Suppressor macrophage treated with lipopolysaccharide for 1 hour (primary cell): ENCODE data around the gene TRIM4.
"Not testable (repeated sequence)": the region's sequence is repeated elsewhere in the genome, so short reads cannot be mapped to it uniquely, and the experiment has no call there.

Experiments used
- DNase-seq, 3 donors: peaks; one replicate each; pipeline ENCODE4 v3.0.0-alpha.2; 2020 to 2022

Gene TRIM4

GRCh38 chr7:99919814-99920112 lies 433 bp upstream of the TRIM4 start:
- no peak for DNase-seq

DNA sequence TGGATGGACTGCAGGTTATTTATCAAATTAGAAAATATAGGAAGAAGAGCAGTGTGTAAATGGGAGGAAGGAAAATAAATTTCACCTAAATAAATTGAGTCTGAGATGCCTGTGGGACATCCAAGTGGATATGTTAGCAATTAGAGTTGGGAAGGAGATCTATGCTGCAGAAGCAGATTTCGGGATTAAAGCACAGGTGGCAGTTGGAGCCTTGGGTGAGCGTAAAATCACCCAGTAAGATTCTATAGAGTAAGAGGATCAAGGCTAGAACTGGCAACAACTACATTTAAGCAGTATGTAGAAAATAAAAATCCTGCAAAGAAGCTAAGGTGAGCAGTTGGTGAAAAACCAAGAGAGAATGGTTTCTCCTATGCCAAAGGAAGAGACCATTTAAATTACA lies 8.4 kb downstream of the TRIM4 start:
- DNase-seq, result no peak

DNA sequence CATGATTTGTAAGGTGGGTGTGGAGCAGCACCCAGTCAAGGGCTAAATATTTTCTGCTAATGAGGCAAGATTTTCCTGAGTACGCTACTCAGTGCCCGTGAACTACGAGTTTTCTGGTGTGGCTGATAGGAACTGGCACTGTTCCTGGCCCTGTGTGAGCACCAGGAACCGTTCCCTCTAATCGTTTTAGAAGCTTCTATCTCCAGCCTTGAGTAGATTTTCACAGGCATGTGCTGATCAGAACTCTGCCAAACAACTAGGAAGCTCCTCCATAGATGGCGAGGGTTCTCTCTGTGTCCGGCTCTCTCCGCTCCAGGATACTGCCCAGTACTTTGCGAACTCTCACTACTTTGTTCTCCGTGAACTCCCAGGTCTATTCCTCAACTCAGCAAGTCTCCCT lies 17.7 kb downstream of the TRIM4 start:
- DNase-seq, result no peak

DNA sequence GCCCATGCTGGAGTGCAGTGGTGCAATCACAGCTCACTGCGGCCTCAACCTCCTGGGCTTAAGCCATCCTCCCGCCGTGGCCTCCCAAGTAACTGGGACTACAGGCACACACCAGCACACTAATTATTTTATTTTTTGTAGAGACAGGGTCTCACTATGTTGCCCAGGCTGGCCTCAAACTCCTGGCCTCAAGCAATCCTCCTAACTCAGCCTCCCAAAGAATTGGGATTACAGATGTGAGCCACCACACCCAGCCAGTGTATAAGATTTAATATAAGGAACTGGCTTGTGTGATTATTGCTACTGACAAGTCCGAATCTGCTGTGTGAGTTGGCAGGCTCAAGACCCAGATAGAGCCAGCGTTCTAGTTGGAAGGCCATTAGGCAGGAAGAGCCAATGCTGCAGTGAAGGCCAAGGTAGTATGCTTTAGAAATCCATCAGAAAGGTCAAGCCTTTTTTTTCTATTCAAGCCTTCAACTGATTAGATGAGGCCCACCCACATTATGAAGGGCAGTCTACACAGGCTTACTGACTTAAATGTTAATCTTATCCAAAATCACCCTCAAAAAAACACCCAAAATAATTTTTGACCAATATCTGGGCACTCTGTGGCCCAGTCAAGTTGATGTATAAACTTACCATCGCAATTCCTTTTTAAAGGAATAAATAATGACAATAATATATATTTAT lies 19.4 kb downstream of the TRIM4 start:
- DNase-seq, result no peak

- no peak for DNase-seq
Measured at GRCh38 chr7:99898836-99899235, 20.5 kb downstream of the TRIM4 start.

DNA sequence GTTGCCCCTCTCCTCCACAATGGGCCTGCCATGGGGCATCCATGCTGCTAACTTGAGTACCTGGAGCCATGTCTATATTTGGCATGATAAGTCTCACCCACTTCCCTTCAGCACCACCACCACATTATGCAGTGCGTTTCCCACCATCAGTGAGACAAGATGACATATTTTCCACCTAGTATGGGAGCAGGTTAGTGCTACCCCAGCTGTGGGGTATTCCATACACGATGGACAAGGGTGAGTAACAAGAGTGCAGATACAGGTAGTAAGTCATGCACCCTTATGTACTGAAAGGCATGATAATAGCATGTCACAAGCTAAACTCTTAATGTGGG lies 21.3 kb downstream of the TRIM4 start:
- DNase-seq, result no peak

- DNase-seq, result no peak
Measured at GRCh38 chr7:99897322-99898022, 21.9 kb downstream of the TRIM4 start.

DNA sequence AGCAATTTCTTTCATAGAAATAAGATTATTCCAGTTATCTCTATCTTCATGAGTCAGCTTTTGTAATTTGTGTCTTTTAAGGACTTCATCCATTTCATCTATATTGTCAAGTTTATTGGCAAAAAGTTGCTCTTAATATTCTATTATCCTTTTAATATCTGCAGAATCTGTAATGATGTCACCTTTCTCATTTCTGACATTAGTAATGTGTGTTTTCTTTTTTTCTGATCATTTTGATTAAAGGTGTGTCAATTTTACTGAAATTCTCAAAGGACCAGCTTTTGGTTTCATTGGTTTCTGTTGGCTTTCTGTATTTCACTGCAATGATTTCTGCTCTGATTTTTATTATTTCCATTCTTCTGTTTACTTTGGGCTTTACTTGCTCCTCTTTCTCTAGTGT lies 24.6 kb downstream of the TRIM4 start:
- DNase-seq, result no peak

- no peak for DNase-seq
Measured at GRCh38 chr7:99893280-99893679, 26.1 kb downstream of the TRIM4 start.

DNA sequence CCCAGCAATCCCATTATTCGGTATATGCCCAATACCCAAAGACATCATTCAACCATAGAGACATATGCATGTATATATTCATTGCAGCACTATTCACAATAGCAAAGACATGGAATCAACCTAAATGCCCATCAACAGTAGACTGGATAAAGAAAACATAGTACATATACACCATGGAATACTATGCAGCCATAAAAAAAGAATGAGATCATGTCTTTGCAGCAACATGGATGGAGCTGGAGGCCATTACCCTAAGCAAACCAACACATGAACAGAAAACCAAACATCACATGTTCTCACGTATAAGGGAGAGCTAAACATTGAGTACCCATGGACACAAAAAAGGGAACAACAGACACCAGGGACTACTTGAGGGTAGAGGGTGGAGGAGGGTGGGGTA lies 29.0 kb downstream of the TRIM4 start:
- DNase-seq, result not testable (repeated sequence)

DNA sequence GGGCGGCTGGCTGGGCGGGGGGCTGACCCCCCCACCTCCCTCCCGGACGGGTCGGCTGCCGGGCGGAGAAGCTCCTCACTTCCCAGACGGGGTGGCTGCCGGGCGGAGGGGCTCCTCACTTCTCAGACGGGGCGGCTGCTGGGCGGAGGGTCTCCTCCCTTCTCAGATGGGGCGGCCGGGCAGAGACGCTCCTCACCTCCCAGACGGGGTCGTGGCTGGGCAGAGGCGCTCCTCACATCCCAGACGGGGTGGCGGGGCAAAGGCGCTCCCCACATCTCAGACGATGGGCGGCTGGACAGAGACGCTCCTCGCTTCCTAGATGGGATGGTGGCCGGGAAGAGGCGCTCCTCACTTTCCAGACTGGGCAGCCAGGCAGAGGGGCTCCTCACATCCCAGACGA lies 31.0 kb downstream of the TRIM4 start:
- DNase-seq, result not testable (repeated sequence)

DNA sequence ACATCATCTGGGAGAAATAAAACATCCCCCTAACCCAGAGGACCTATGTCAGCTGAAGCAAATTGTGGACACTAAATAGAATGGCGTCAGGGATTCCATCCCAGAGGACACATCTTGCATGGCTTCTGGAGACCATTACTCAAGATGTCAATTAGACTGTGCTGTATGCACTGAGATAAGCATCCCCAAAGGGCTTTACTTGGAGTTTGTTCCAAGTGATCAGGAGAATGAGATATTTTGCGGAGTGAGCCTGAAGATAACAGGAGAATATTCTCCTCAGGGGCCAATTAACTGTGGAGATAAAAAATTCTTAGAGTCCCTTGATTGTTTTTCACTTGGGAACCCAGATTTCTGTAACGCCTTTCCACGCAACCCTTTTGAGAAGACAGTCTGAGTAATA lies 38.0 kb downstream of the TRIM4 start:
- no peak for DNase-seq

DNA sequence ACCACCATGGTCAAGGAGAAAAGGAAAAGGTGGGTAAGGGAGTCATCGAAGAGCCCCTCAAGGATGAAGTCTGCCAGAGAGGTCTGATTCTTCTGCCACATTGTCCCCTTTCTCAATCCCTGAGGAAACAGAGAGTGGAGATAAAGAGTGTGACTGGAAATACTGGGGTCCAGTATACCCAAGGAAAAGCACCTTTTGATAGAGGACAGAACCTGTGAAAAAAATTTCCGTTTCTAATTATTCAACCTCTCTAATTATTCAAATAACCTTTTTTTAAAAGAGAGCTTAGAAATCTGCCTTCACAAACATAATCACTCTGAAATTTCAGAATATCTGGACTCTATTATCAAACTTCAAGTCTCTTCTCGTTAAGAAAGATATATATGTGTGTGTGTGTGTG lies 42.4 kb downstream of the TRIM4 start, which contains the start of gene OR2AE1:
OR2AE1 (minus strand) TSS at position 101 of the 400 bp plus-strand sequence; CDS start at position 101, 0 bp downstream.
- no peak for DNase-seq

DNA sequence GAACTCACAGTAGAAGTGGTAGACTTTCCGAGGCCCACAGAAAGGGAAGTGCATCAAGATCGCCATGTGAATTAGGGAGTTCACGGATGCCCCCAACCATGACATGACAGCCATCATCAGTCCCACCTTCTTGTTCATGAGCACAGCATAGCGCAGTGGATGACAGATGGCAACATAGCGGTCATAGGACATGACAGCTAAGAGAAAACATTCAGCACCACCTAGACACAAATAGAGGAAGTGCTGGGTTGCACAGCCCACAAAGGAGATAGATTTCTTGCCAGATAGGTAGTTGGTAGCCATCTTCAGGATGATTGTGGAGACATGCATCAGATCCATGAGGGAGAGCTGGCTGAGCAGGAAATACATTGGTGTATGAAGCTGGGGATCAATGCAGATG lies 42.8 kb downstream of the TRIM4 start:
- no peak for DNase-seq

DNA sequence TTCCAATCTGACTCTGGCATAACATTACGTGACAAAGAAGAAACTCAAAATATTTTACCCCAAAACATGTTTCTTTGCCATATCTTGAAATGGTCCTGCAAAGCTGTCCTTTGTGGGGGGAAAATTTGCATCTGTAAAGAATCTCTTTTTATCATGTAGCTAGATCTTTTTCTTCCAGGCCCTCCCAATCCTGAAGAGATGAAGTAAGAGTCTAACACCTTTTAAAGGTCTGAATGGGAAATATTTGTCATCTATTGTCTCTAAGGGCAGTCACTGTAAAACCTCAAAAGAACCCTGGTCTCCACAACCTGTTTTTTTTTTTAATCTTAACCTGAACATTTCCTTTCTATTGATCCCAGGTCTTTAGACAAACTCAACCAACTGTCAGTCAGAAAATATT lies 51.1 kb downstream of the TRIM4 start:
- no peak for DNase-seq

DNA sequence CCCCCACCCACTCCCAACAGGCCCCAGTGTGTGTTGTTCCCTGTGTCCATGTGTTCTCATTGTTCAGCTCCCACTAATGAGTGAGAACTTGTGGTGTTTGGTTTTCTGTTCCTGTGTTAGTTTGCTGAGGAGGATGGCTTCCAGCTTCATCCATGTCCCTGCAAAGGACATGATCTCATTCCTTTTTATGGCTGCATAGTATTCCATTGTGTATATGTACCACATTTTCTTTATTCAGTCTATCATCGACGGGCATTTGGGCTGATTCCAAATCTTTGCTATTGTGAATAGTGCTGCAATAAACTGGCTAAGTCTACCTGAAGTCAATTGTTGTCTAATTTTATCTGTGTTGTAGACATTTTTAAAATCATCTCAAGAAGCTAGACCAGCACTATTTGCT lies 51.9 kb downstream of the TRIM4 start:
- not testable (repeated sequence) for DNase-seq

- no peak for DNase-seq
Measured at GRCh38 chr7:99863847-99864440, 55.4 kb downstream of the TRIM4 start.

DNA sequence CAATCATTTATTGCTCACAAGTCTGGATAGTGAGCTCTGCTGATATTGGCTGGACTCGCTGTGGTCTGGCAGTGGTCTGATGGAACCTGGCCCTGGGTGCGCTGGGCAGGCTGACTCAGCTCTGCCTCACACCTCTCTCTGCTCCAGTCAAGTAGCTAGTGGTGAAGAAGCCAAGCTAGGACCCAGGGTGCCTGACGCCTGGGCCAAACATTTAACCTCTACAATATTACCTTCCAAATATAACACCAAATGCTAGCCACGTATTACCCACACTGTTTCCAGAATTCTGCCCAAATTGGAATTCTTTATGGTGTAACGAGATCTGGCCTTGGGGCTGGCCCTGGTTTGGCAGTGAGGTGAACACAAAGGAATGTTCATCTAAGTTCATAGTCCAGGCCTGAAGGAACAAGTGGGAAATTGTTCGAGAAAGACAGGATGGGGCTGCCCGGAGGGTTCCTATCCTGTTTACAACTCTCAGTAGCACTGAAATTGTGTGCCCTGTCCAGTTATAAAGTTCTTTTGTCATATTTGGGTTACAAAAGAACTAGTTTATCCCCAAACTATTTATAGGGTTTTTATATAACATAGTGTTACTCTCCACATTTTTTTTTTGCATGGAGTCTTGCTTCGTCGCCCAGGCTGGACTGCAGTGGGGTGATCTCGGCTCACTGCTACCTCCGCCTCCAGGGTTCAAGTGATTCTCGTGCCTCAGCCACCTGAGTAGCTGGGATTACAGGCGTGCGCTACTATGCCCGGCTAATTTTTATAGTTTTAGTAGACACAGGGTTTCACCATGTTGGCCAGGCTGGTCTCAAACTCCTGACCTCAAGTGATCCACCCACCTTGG lies 58.8 kb downstream of the TRIM4 start:
- no peak for DNase-seq

DNA sequence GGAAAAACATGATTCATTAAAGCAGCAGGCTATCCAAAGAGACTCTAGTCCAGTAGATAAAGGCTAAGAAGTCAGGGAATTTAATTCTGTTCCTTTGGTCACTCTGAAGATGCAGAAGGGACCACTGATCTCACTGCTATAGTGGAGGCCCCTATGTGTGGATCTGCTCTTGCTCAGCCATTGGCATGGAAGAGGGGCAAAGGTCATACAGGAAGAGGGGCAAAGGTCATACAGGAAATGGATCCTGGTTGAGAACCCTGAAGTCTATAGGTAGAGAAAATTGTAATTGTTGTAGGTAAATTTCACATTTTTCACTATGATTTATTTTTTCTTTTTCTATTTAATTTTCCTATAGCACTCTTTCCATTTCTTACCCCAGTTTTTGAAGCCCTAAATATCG lies 64.1 kb downstream of the TRIM4 start:
- no peak for DNase-seq

GRCh38 chr7:99848420-99849216 lies 70.7 kb downstream of the TRIM4 start:
- no peak for DNase-seq

GRCh38 chr7:99844328-99844727 lies 75.0 kb downstream of the TRIM4 start:
- peak; percentile 3 to 27 (median 10) for DNase-seq

GRCh38 chr7:99843808-99844207 lies 75.5 kb downstream of the TRIM4 start:
- DNase-seq, result no peak

GRCh38 chr7:99842926-99843325 lies 76.4 kb downstream of the TRIM4 start:
- no peak for DNase-seq
